Measurements from ENCODE around the gene IFT43. TPM values are rescaled to one million over a fixed set of nuclear protein-coding genes. Genes with fewer than 3 reads are reported as not detected.
A peak's percentile ranks its signal among the peaks of the same experiment; 100 is the strongest.

IFT43 gene
- polyA plus RNA-seq, 4 donors = 28.5 to 101 (median 55.5) TPM

DNA sequence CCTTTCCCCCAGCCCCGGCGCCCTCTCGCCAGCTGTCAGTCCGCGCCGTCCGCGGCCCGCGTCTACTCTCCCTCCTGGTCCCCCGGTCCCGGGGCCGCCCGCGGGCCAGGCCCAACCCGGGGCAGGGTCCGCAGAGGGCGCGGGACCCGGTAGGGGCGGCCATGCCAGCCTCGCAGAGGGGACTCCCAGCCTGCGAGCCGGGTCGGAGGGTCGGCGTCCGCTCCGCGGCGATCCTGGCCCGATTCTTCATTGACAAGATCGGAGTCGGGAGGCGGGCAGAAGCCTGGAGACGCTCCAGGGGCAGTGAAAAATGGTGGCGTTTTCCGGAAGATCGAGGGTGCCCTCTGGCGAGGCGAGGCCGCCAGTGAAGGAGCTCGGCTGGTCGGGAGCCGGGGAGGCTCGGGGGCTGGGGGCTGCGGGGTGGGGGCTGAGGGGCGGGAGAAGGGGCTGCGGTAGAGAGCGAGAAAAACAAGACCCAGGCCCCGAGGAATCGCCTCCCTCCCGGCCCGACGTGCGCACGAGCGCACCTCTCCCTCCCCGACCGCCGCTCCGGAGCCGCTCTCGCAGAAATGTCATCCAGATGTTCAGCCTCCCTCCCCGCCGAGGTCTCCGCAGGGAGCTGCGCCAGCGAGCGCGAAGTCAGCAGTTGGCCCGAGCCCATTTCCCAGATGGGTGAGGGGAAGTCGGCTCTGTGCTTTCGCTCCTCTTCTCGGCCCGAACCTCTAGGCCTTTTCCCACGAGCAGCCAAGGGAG, 3.1 kb upstream of the IFT43 start:
- WGBS, 3 donors = 0 to 1% (median 0%) methylated on average over 63 to 77 of the region's 77 CpGs
- H3K4me1 ChIP-seq (ENCODE audit: control insufficient read depth in 3 of 3, insufficient read depth in 2 of 3, low read depth in 1 of 3, low read length in 2 of 3) = peaks cover 2 to 27% (median 3%) of the 10 kb centered on the region in 3 donors
- H3K9me3 ChIP-seq (ENCODE audit: control insufficient read depth in 2 of 2, insufficient read depth in 1 of 2, low read depth in 1 of 2, low read length in 1 of 2) = no peaks in the 10 kb centered on the region
- no peak for FAIRE-seq
- H3K27me3 ChIP-seq (ENCODE audit: control insufficient read depth in 3 of 3, insufficient read depth in 3 of 3, low read length in 3 of 3) = no peaks in the 10 kb centered on the region
- H3K4me3 ChIP-seq (ENCODE audit: low read depth in 1 of 3, low read length in 3 of 3) = peak overlapping the region; percentile 54 to 82 (median 56)
- peak overlapping the region; percentile 86 to 96 (median 87) for H3K27ac ChIP-seq (ENCODE audit: low read depth in 1 of 3, low read length in 2 of 3)
- DNase-seq = peak; percentile 78 to 92
- no peaks in the 10 kb centered on the region for H3K36me3 ChIP-seq (ENCODE audit: control insufficient read depth in 3 of 3, insufficient read depth in 2 of 3, low read depth in 1 of 3, low read length in 3 of 3)

DNA sequence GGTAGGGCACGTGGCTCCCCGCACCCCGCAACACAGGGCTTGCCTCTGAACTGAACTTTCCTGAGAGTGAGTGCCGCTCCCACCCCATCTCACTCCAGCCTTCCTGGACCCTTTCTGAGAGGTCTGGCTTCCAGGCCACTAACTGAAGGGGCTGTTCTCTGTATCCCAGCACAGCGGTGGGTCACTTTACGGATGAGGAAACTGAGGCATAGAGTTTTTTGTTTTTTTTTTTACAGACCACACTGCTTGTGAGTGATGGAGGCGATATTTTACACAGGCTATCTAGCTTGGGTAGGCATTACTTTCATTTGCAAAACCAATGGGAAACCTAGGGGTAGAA, 2.6 kb upstream of the IFT43 start:
- no peak for FAIRE-seq
- H3K27ac ChIP-seq (ENCODE audit: low read depth in 1 of 3, low read length in 2 of 3) = peak overlapping the region; percentile 2 to 96 (median 40)
- WGBS, 3 donors = 34 to 43% (median 43%) methylated on average over 7 of the region's 7 CpGs

GRCh38 chr14:75984674-75985073, 889 bp upstream of the IFT43 start:
- no peaks in the 10 kb centered on the region for H3K27me3 ChIP-seq (ENCODE audit: control insufficient read depth in 3 of 3, insufficient read depth in 3 of 3, low read length in 3 of 3)
- no peak for DNase-seq
- H3K4me3 ChIP-seq (ENCODE audit: low read depth in 1 of 3, low read length in 3 of 3) = no peak overlapping the region
- H3K4me1 ChIP-seq (ENCODE audit: control insufficient read depth in 3 of 3, insufficient read depth in 2 of 3, low read depth in 1 of 3, low read length in 2 of 3) = peaks cover 1 to 37% (median 3%) of the 10 kb centered on the region in 3 donors
- no peaks in the 10 kb centered on the region for H3K9me3 ChIP-seq (ENCODE audit: control insufficient read depth in 2 of 2, insufficient read depth in 1 of 2, low read depth in 1 of 2, low read length in 1 of 2)
- H3K36me3 ChIP-seq (ENCODE audit: control insufficient read depth in 3 of 3, insufficient read depth in 2 of 3, low read depth in 1 of 3, low read length in 3 of 3) = peaks cover 0 to 6% (median 0%) of the 10 kb centered on the region in 3 donors
- H3K27ac ChIP-seq (ENCODE audit: low read depth in 1 of 3, low read length in 2 of 3) = no peak overlapping the region
- no peak for FAIRE-seq
- WGBS, 3 donors = 68 to 75% (median 69%) methylated on average over 2 of the region's 2 CpGs

More for the DNA sequence above, 2.6 kb upstream of the IFT43 start:
- Histone ChIP-seq H3K9me3 (ENCODE audit: control insufficient read depth in 2 of 2, insufficient read depth in 1 of 2, low read depth in 1 of 2, low read length in 1 of 2) (no peaks in the 10 kb centered on the region), H3K4me1 (ENCODE audit: control insufficient read depth in 3 of 3, insufficient read depth in 2 of 3, low read depth in 1 of 3, low read length in 2 of 3) (peaks cover 2 to 27% (median 3%) of the 10 kb centered on the region in 3 donors), H3K27me3 (ENCODE audit: control insufficient read depth in 3 of 3, insufficient read depth in 3 of 3, low read length in 3 of 3) (no peaks in the 10 kb centered on the region), H3K4me3 (ENCODE audit: low read depth in 1 of 3, low read length in 3 of 3) (peak overlapping the region in 2 of 3 donors; percentile 54 to 82), H3K36me3 (ENCODE audit: control insufficient read depth in 3 of 3, insufficient read depth in 2 of 3, low read depth in 1 of 3, low read length in 3 of 3) (no peaks in the 10 kb centered on the region)
- no peak for DNase-seq

DNA sequence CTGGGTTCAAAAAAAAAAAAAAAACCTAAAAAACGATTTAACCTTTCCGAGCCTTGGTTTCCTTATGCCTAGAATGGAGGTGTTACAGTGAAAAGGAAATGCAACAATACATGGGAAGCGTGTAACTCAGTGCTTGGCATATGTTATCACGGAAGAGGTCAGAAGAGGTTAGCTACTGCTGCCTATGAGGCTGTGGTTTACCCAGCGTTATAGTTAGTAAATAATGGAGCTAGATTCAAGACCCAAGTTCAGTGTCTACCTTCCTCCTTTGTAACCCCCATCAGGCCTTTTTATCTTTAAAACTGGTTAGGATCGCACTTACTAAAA, 839 bp downstream of the IFT43 start:
- Histone ChIP-seq H3K27ac (ENCODE audit: low read depth in 1 of 3, low read length in 2 of 3) (peak overlapping the region in 2 of 3 donors; percentile 73 to 76), H3K4me1 (ENCODE audit: control insufficient read depth in 3 of 3, insufficient read depth in 2 of 3, low read depth in 1 of 3, low read length in 2 of 3) (peaks cover 1 to 23% (median 3%) of the 10 kb centered on the region in 3 donors), H3K36me3 (ENCODE audit: control insufficient read depth in 3 of 3, insufficient read depth in 2 of 3, low read depth in 1 of 3, low read length in 3 of 3) (peaks cover 0 to 17% (median 0%) of the 10 kb centered on the region in 3 donors), H3K4me3 (ENCODE audit: low read depth in 1 of 3, low read length in 3 of 3) (peak overlapping the region in 2 of 3 donors; percentile 79 to 82), H3K27me3 (ENCODE audit: control insufficient read depth in 3 of 3, insufficient read depth in 3 of 3, low read length in 3 of 3) (no peaks in the 10 kb centered on the region), H3K9me3 (ENCODE audit: control insufficient read depth in 2 of 2, insufficient read depth in 1 of 2, low read depth in 1 of 2, low read length in 1 of 2) (no peaks in the 10 kb centered on the region)
- 10 to 28% (median 25%) methylated on average over 6 of the region's 6 CpGs for WGBS, 3 donors
- FAIRE-seq (no peak), DNase-seq (peak in 1 of 2 donors; percentile 32)

DNA sequence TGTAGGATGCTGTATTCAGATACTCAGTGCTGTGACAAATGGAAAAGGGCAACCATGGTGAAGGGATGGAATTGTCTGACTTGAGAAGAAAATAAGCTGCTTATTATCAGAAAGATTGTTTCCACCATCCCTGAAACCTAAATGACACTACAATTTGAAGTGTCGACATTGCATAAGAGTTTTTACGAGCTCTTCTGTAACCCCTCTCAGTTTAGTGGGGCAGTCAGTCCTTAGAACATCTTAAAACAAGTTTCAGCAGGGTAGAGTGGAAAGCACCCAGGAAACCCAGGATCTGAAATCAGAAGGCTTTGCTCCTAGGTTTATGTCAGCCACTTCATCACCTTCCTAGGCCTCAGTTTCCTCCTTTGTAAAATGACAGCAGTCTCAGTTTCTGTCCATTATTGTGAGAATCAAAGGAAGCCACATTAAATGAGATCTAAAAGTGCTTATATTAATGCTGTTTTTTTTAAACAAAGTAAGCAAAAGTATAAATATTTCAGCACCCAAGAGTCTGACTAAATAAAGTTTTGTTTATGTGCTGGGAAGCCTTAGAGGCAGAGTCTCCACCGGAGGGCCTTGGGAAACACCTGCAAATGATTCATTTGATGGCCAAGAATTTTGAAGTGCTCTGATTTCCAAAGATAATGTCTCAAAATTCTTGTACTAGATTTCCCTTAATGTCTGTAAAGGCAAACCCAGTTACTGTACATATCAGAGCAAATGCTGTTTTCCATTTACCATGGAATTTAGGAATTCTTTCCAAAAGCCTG, 1.8 kb downstream of the IFT43 start:
- H3K27ac ChIP-seq (ENCODE audit: low read depth in 1 of 3, low read length in 2 of 3) = no peak overlapping the region
- no peak for DNase-seq
- H3K9me3 ChIP-seq (ENCODE audit: control insufficient read depth in 2 of 2, insufficient read depth in 1 of 2, low read depth in 1 of 2, low read length in 1 of 2) = no peaks in the 10 kb centered on the region
- peaks cover 0 to 25% (median 0%) of the 10 kb centered on the region in 3 donors for H3K36me3 ChIP-seq (ENCODE audit: control insufficient read depth in 3 of 3, insufficient read depth in 2 of 3, low read depth in 1 of 3, low read length in 3 of 3)
- H3K4me1 ChIP-seq (ENCODE audit: control insufficient read depth in 3 of 3, insufficient read depth in 2 of 3, low read depth in 1 of 3, low read length in 2 of 3) = peaks cover 1 to 24% (median 3%) of the 10 kb centered on the region in 3 donors
- no peak overlapping the region for H3K4me3 ChIP-seq (ENCODE audit: low read depth in 1 of 3, low read length in 3 of 3)
- H3K27me3 ChIP-seq (ENCODE audit: control insufficient read depth in 3 of 3, insufficient read depth in 3 of 3, low read length in 3 of 3) = no peaks in the 10 kb centered on the region
- FAIRE-seq = no peak
- 72 to 89% (median 88%) methylated on average over 3 of the region's 3 CpGs for WGBS, 3 donors

GRCh38 chr14:75989134-75989533, 3.6 kb downstream of the IFT43 start:
- Histone ChIP-seq H3K4me1 (ENCODE audit: control insufficient read depth in 3 of 3, insufficient read depth in 2 of 3, low read depth in 1 of 3, low read length in 2 of 3) (peaks cover 1 to 32% (median 5%) of the 10 kb centered on the region in 3 donors), H3K27me3 (ENCODE audit: control insufficient read depth in 3 of 3, insufficient read depth in 3 of 3, low read length in 3 of 3) (no peaks in the 10 kb centered on the region), H3K36me3 (ENCODE audit: control insufficient read depth in 3 of 3, insufficient read depth in 2 of 3, low read depth in 1 of 3, low read length in 3 of 3) (peaks cover 0 to 28% (median 0%) of the 10 kb centered on the region in 3 donors), H3K9me3 (ENCODE audit: control insufficient read depth in 2 of 2, insufficient read depth in 1 of 2, low read depth in 1 of 2, low read length in 1 of 2) (no peaks in the 10 kb centered on the region), H3K27ac (ENCODE audit: low read depth in 1 of 3, low read length in 2 of 3) (peak overlapping the region; percentile 67 to 89 (median 77)), H3K4me3 (ENCODE audit: low read depth in 1 of 3, low read length in 3 of 3) (no peak overlapping the region)
- peak; percentile 88 to 90 for DNase-seq
- FAIRE-seq = no peak
- WGBS, 3 donors = 29 to 56% (median 36%) methylated on average over 6 of the region's 6 CpGs

GRCh38 chr14:75990297-75990696, 4.7 kb downstream of the IFT43 start:
- 84 to 97% (median 92%) methylated on average over 4 of the region's 4 CpGs for WGBS, 3 donors
- DNase-seq = no peak
- Histone ChIP-seq H3K36me3 (ENCODE audit: control insufficient read depth in 3 of 3, insufficient read depth in 2 of 3, low read depth in 1 of 3, low read length in 3 of 3) (peaks cover 0 to 30% (median 0%) of the 10 kb centered on the region in 3 donors), H3K27me3 (ENCODE audit: control insufficient read depth in 3 of 3, insufficient read depth in 3 of 3, low read length in 3 of 3) (no peaks in the 10 kb centered on the region), H3K4me1 (ENCODE audit: control insufficient read depth in 3 of 3, insufficient read depth in 2 of 3, low read depth in 1 of 3, low read length in 2 of 3) (peaks cover 1 to 37% (median 10%) of the 10 kb centered on the region in 3 donors), H3K9me3 (ENCODE audit: control insufficient read depth in 2 of 2, insufficient read depth in 1 of 2, low read depth in 1 of 2, low read length in 1 of 2) (no peaks in the 10 kb centered on the region), H3K4me3 (ENCODE audit: low read depth in 1 of 3, low read length in 3 of 3) (no peak overlapping the region), H3K27ac (ENCODE audit: low read depth in 1 of 3, low read length in 2 of 3) (no peak overlapping the region)
- FAIRE-seq = no peak

DNA sequence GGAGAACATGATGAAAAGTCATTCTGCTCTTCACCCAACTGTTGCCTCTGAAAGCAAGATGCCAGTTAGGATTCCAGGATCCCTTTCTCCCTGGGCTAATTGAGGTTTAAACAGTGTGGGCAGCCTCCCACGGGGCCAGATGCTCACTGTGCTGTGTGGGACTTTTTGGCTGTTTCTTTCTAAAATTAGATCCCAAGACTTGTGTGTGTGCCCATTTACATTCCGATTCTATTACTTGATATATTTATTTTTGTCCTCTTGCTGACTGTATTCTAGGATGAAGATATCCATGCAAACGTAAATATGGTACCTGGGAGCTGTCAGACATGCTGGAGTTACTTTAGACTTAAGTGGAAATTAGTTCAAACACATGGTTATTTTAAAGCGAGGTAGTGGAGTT, 6.2 kb downstream of the IFT43 start:
- DNase-seq = no peak
- peaks cover 4 to 32% (median 6%) of the 10 kb centered on the region in 3 donors for H3K4me1 ChIP-seq (ENCODE audit: control insufficient read depth in 3 of 3, insufficient read depth in 2 of 3, low read depth in 1 of 3, low read length in 2 of 3)
- no peaks in the 10 kb centered on the region for H3K27me3 ChIP-seq (ENCODE audit: control insufficient read depth in 3 of 3, insufficient read depth in 3 of 3, low read length in 3 of 3)
- peak overlapping the region in 1 of 3 donors; percentile 69 for H3K27ac ChIP-seq (ENCODE audit: low read depth in 1 of 3, low read length in 2 of 3)
- H3K9me3 ChIP-seq (ENCODE audit: control insufficient read depth in 2 of 2, insufficient read depth in 1 of 2, low read depth in 1 of 2, low read length in 1 of 2) = no peaks in the 10 kb centered on the region
- no peak overlapping the region for H3K4me3 ChIP-seq (ENCODE audit: low read depth in 1 of 3, low read length in 3 of 3)
- no peak for FAIRE-seq
- peaks cover 0 to 36% (median 2%) of the 10 kb centered on the region in 3 donors for H3K36me3 ChIP-seq (ENCODE audit: control insufficient read depth in 3 of 3, insufficient read depth in 2 of 3, low read depth in 1 of 3, low read length in 3 of 3)
- 79 to 96% (median 85%) methylated on average over 4 of the region's 4 CpGs for WGBS, 3 donors
